NK-92 treated with Interleukin-12 subunit alpha and Interleukin-12 subunit beta, amount 100 ng/mL, for 24 hours (cell line): ENCODE data around the gene IFNA2.
"Not testable (repeated sequence)": the region's sequence is repeated elsewhere in the genome, so short reads cannot be mapped to it uniquely, and the experiment has no call there.

Experiments
- DNase-seq: peaks from one replicate; lab custom pipeline; 2025; lab: John Stamatoyannopoulos, UW

Gene IFNA2

DNA sequence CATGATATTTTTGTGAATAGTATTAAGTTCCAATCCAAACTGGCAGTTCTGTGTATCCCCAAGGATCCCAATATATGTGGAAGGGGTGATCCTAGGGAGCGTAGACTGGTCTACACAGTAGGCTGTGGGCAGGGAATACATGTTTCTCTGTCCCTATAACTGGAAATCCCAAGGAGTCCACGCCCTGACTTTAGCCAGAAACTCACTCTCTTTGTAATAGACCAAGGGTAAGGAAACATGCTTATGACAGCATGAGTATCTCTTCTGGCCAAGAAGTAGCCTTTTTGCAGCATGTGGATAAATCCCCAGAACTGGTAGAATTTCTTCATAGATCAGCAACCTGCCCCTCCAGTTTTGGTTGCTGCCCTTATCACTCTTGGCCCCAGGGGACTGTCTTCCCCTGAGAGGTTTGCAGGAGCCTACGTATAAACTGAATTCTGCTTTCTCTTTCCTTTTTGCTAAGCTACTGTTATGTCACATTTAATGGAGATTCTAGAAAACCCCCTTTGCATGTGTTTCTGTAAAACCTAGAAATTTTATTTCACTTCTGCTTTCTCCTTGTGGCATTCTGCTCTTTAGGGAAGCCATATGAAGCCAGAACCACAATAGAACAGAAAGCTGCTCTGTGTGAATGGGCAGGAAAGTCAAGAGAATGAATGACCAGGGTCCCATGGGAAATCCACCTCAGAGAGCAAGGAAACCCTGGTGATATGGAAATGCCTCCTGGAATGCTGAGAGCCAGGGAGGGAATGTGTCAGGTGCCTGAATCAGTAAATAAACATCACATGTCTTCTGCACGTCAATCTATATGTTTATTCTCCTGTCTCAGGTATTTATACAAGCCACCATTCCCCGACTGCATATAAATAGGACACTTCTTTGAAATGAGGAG is 3.5 kb downstream of the IFNA2 start:
- no peak for DNase-seq

GRCh38 chr9:21371467-21371866 is 13.7 kb downstream of the IFNA2 start:
- not testable (repeated sequence) for DNase-seq

GRCh38 chr9:21367957-21368356 is 17.2 kb downstream of the IFNA2 start, which contains the start of gene IFNA13:
Gene IFNA13 (minus strand): TSS chr9:21368057. CDS start chr9:21368010, 47 bp downstream.
- DNase-seq = no peak

DNA sequence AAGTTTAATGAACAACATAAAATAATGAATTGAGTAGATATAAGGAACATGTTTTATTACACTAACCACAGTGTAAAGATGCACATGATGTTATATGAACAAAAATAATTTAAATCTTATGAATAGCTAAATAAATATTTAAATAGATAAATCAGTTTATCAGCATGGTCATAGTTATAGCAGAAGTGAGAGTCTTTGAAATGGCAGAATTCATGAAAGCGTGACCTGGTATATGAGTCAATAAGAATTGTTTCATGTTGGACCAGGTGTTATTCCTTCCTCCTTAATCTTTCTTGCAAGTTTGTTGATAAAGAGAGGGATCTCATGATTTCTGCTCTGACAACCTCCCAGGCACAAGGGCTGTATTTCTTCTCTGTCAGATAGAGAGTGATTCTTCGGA is 18.0 kb downstream of the IFNA2 start:
- DNase-seq = not testable (repeated sequence)

DNA sequence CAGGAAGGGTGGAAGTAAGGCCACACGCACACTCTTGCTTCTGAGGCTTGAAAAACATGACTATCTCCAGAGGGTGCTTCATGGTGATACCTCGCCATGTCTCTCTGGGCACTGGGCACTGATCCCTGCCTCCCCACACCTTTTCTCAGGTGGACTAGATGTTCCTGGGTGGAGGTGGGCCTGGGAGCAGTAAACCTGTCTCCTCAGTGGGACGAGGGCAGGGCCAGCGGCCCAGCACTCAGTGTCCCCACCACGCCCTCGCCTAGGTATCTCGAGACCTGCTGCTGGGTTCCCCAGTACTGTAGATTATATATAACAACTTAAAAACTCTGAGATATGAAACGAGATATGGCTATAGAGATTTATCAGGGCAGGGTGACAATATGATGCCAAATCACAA is 22.9 kb downstream of the IFNA2 start:
- DNase-seq = no peak

DNA sequence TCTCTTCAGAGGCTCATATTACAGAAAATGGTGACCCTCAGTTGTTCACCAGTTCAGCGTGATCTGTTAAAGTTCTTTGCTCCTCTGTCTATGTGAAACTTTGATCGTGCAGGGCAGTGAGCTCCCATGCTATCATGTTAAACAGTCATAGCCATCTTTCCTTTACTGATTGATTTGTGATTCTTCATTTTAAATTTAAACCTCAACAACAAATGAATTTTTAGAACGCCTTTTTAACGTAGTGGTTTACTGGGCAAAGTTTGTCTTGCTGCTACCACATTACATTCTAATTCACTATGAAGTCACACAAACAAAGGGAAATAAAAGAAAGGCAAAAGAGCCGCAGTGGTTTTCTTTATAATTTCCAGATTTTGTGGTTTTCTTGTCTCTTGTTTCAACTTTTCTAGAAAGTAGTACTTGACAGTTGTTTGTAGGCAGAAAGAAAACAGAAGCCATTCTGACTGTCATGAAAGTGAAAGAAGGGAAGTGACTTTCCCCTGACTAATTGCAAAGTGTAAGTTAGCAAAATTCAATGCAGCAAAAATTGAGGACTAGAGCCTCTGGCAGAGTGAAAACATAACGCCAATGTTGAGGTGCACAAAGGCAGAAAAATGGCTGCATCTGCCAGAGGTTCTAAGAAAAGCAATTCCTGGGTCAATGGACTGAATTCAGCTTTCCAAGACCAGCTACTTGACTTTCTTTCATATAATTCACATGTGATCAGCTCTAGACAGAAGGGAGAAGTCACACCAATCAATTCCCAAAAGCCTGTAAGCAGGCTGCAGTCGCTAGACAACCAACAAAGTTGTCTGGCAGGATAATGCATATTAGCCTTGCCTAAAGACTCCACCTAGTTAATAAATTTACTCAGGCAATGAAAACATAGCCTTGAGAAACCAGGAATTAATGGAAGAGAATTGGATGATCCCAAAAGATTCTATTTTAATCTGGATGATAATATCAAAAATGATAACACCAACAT is 27.4 kb downstream of the IFNA2 start:
- DNase-seq = no peak

- DNase-seq = no peak
Measured at GRCh38 chr9:21350787-21351186, 34.4 kb downstream of the IFNA2 start, which contains the start of gene IFNA6. Gene IFNA6 (minus strand): TSS chr9:21350887. CDS start chr9:21350887, 0 bp downstream.

GRCh38 chr9:21348430-21348970 is 36.7 kb downstream of the IFNA2 start:
- no peak for DNase-seq

DNA sequence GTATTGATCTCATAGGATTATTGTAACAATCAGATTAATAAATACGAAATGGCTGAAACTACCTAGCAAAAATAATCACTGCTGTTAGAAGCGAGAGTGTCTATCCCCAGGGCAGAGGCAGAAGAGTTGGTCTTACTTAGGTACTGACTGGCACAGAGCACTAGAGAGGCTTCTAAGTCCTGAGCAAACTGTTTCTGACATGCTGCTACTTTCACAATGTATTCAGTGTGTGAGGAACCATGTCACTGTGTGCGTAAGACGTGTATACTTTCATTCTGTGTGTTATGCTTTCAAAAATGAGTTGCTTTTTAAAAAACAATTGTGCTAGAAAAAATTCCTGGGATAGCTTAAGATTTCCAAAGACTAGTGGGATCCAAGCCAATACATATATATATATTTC is 44.5 kb downstream of the IFNA2 start:
- DNase-seq = no peak

GRCh38 chr9:21336457-21336856 is 48.7 kb downstream of the IFNA2 start:
- DNase-seq = no peak

- peak; percentile 91 for DNase-seq
Measured at GRCh38 chr9:21334701-21335632, 50.2 kb downstream of the IFNA2 start, which contains the start of gene KLHL9. Gene KLHL9 (minus strand): TSS chr9:21335404. CDS start chr9:21334859, 545 bp downstream.
